ENCODE results near the gene RNF34. TPM values are rescaled to one million over a fixed set of nuclear protein-coding genes. Genes with fewer than 3 reads are reported as not detected.

The RNF34 gene
- total and polyA plus RNA-seq, 2 of the 13 experiments (the other 11 are each of a cell fraction or from before 2014, with no cell fraction given) = 36.8 to 53.2 TPM

GRCh38 chr12:121351820-121352681 lies 47.9 kb upstream of the RNF34 start, which contains the start of gene ANAPC5 (continued):
- TF ChIP-seq GPBP1L1 (CRISPR knock-in tag; IDR thresholded peaks at IDR 0.05) = no peak
- peak; percentile 77 for TF ChIP-seq HDAC2 (CRISPR knock-in tag; IDR thresholded peaks at IDR 0.05)
- TF ChIP-seq KLF12 (CRISPR knock-in tag; IDR thresholded peaks at IDR 0.05; ENCODE audit: borderline replicate concordance) = peak; percentile 87; the same call in 1 of the 2 replicates
- no peak for TF ChIP-seq MEF2D (CRISPR knock-in tag; IDR thresholded peaks at IDR 0.05)
- TF ChIP-seq MAX (IDR thresholded peaks at IDR 0.05) = no peak; the same call in none of the 2 replicates
- TF ChIP-seq SSRP1 (CRISPR knock-in tag; IDR thresholded peaks at IDR 0.05) = no peak
- no peak for TF ChIP-seq KAT2B (IDR thresholded peaks at IDR 0.05; ENCODE audit: borderline replicate concordance, low read depth, low read length)
- TF ChIP-seq TMF1 (CRISPR knock-in tag; IDR thresholded peaks at IDR 0.05; ENCODE audit: low read depth) = no peak
- TF ChIP-seq MBNL3 (CRISPR knock-in tag; conservative IDR thresholded peaks at IDR 0.05) = no peak
- peak; percentile 70; the same call in 1 of the 2 replicates for TF ChIP-seq ZBTB20 (CRISPR knock-in tag; IDR thresholded peaks at IDR 0.05; ENCODE audit: borderline replicate concordance, low read depth)
- TF ChIP-seq ETV6 (CRISPR knock-in tag; conservative IDR thresholded peaks at IDR 0.05) = peak; percentile 65
- no peak for TF ChIP-seq ZNF83 (CRISPR knock-in tag; IDR thresholded peaks at IDR 0.05; ENCODE audit: borderline replicate concordance)
- TF ChIP-seq ZNF839 (CRISPR knock-in tag; IDR thresholded peaks at IDR 0.05; ENCODE audit: borderline replicate concordance) = no peak
- TF ChIP-seq RELA (CRISPR knock-in tag; IDR thresholded peaks at IDR 0.05) = no peak
- no peak for TF ChIP-seq MAFF (IDR thresholded peaks at IDR 0.05; ENCODE audit: low read depth, low read length)
- peak; percentile 90 for TF ChIP-seq ZNF44 (CRISPR knock-in tag; IDR thresholded peaks at IDR 0.05)
- no peak for TF ChIP-seq ZNF468 (CRISPR knock-in tag; IDR thresholded peaks at IDR 0.05)
- no peak for TF ChIP-seq HMGA1 (CRISPR knock-in tag; conservative IDR thresholded peaks at IDR 0.05)
- no peak for TF ChIP-seq SRSF9 (IDR thresholded peaks at IDR 0.05; ENCODE audit: borderline replicate concordance, insufficient read depth, low read depth, low read length, poor library complexity, severe bottlenecking)
- TF ChIP-seq, protein P1, sequence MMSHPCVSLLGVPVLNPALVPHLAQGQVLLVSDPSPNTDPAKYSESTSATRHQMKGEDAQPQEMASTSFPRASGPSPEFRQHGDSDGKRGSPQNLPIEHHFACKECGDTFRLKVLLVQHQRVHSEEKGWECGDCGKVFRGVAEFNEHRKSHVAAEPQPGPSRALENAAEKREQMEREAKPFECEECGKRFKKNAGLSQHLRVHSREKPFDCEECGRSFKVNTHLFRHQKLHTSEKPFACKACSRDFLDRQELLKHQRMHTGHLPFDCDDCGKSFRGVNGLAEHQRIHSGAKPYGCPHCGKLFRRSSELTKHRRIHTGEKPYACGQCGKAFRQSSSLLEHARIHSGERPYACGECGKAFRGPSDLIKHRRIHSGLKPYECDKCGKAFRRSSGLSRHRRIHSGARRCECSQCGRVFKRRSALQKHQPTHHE (CRISPR knock-in tag; IDR thresholded peaks at IDR 0.05; ENCODE audit: borderline replicate concordance) = no peak
- TF ChIP-seq TBX2 (CRISPR knock-in tag; IDR thresholded peaks at IDR 0.05; ENCODE audit: borderline replicate concordance) = peak; percentile 43; the same call in 1 of the 2 replicates
- no peak for TF ChIP-seq ZNF850 (CRISPR knock-in tag; conservative IDR thresholded peaks at IDR 0.05)
- no peak for TF ChIP-seq ZNF660 (CRISPR knock-in tag; IDR thresholded peaks at IDR 0.05; ENCODE audit: borderline replicate concordance, low read depth)
